IMR-90 (cell line): Measurements from ENCODE around the gene PRSS12. TPM values are rescaled to one million over a fixed set of nuclear protein-coding genes. Genes with fewer than 3 reads are reported as not detected.
"Not testable (repeated sequence)": the region's sequence is repeated elsewhere in the genome, so short reads cannot be mapped to it uniquely, and the experiment has no call there.

Source experiments
- ATAC-seq: fragments of 200-7000 bp; cut with Tn5 transposase; 2 replicates; pipeline ENCODE4 v1.9.1; 2020; ENCODE audit warnings: low read depth, mild to moderate bottlenecking, moderate library complexity
- BruUV-seq: library from RNA; stranded (reverse); fragments of 400-500 nt; replicated peaks from 2 replicates; lab custom pipeline; 2021; lab: Mats Ljungman, UMichigan
- CTCF ChIA-PET: fragments of 300-600 bp; formaldehyde crosslinking; extraction: SDS; loops from one replicate; lab custom pipeline; 2021; ENCODE audit warnings: antibody characterized with exemption; lab: Yijun Ruan, JAX
- POLR2A ChIA-PET: fragments of 300-600 bp; sonication (Branson Sonifier 250); formaldehyde crosslinking; loops from one replicate; lab custom pipeline; 2022; ENCODE audit warnings: antibody characterized with exemption; ENCODE audit not compliant: unreplicated experiment; lab: Charles Lee
- DNase-seq: peaks from one replicate; pipeline ENCODE4 v3.0.0; 2013
- H2AFZ ChIP-seq: replicated peaks from 2 replicates; pipeline ENCODE3; 2013; ENCODE audit warnings: low read length, mild to moderate bottlenecking; ENCODE audit not compliant: poor library complexity
- H2AK5ac ChIP-seq: 2 replicates; pipeline ENCODE4 v1.6.1; 2013; ENCODE audit warnings: low read depth, low read length, inconsistent platforms
- H2AK9ac ChIP-seq: replicated peaks from 2 replicates; pipeline ENCODE3; 2013; ENCODE audit warnings: mild to moderate bottlenecking, low read depth, low read length, moderate library complexity; ENCODE audit not compliant: poor library complexity
- H2BK120ac ChIP-seq: 2 replicates; pipeline ENCODE4 v1.6.1; 2013; ENCODE audit warnings: low read depth, low read length, inconsistent platforms
- H2BK15ac ChIP-seq: 3 replicates; pipeline ENCODE4 v1.6.1; 2013; ENCODE audit warnings: low read depth, low read length, inconsistent platforms
- H2BK20ac ChIP-seq: 2 replicates; pipeline ENCODE4 v1.6.1; 2013; ENCODE audit warnings: low read depth, mild to moderate bottlenecking, inconsistent platforms, low read length, moderate library complexity
- H2BK5ac ChIP-seq: 2 replicates; pipeline ENCODE4 v1.6.1; 2013; ENCODE audit warnings: mild to moderate bottlenecking, low read depth, low read length, inconsistent platforms; ENCODE audit not compliant: poor library complexity, severe bottlenecking
- H3K14ac ChIP-seq: replicated peaks from 2 replicates; pipeline ENCODE4 v1.6.1; 2013; ENCODE audit warnings: low read depth, low read length, inconsistent platforms
- H3K18ac ChIP-seq: 2 replicates; pipeline ENCODE4 v1.6.1; 2013; ENCODE audit warnings: low read depth, low read length, control low read depth
- H3K23ac ChIP-seq: 2 replicates; pipeline ENCODE4 v1.6.1; 2013; ENCODE audit warnings: low read depth, low read length, inconsistent platforms
- H3K27ac ChIP-seq: 2 replicates; pipeline ENCODE4 v1.5.1; 2013; ENCODE audit warnings: mild to moderate bottlenecking, control low read depth, low read length; ENCODE audit not compliant: insufficient read depth
- H3K27me3 ChIP-seq: 2 replicates; pipeline ENCODE4 v1.6.1; 2013; ENCODE audit warnings: low read length; ENCODE audit not compliant: control insufficient read depth, insufficient read depth
- H3K36me3 ChIP-seq: 2 replicates; pipeline ENCODE4 v1.6.1; 2013; ENCODE audit warnings: low read length, mixed read lengths; ENCODE audit not compliant: control insufficient read depth, insufficient read depth
- H3K4ac ChIP-seq: 2 replicates; pipeline ENCODE4 v1.6.1; 2013; ENCODE audit warnings: low read depth, low read length, inconsistent platforms
- H3K4me1 ChIP-seq: 2 replicates; pipeline ENCODE4 v1.6.1; 2013; ENCODE audit warnings: low read length, mixed read lengths; ENCODE audit not compliant: control insufficient read depth, insufficient read depth
- H3K4me2 ChIP-seq: 2 replicates; pipeline ENCODE4 v1.6.1; 2013; ENCODE audit warnings: low read depth, mild to moderate bottlenecking, control low read depth, low read length, moderate library complexity
- H3K4me3 ChIP-seq: 2 replicates; pipeline ENCODE4 v1.5.1; 2013; ENCODE audit warnings: low read depth, mild to moderate bottlenecking, control low read depth, low read length, moderate library complexity; ENCODE audit not compliant: insufficient read depth
- H3K56ac ChIP-seq: 2 replicates; pipeline ENCODE4 v1.6.1; 2013; ENCODE audit warnings: low read length, inconsistent platforms; ENCODE audit not compliant: insufficient read depth; ENCODE audit errors: extremely low read depth
- H3K79me1 ChIP-seq, 2 experiments: 2 replicates each; pipeline ENCODE4 v1.6.1; 2013; ENCODE audit warnings: low read length in 2 of 2, inconsistent platforms in 1 of 2, low read depth in 1 of 2
- H3K9ac ChIP-seq: 2 replicates; pipeline ENCODE4 v1.6.1; 2013; ENCODE audit warnings: low read depth, low read length, control low read depth
- H3K9me1 ChIP-seq: 2 replicates; pipeline ENCODE4 v1.6.1; 2013; ENCODE audit warnings: low read length, inconsistent platforms; ENCODE audit not compliant: insufficient read depth
- H3K9me3 ChIP-seq: 2 replicates; pipeline ENCODE4 v1.6.1; 2013; ENCODE audit warnings: low read length; ENCODE audit not compliant: control insufficient read depth, insufficient read depth
- H4K20me1 ChIP-seq: 2 replicates; pipeline ENCODE4 v1.6.1; 2013; ENCODE audit warnings: low read length, inconsistent platforms; ENCODE audit not compliant: insufficient read depth
- H4K5ac ChIP-seq: 2 replicates; pipeline ENCODE4 v1.6.1; 2013; ENCODE audit warnings: mild to moderate bottlenecking, low read depth, low read length, control low read depth
- H4K8ac ChIP-seq, 2 experiments: 2 replicates each; pipeline ENCODE4 v1.6.1; 2013; ENCODE audit warnings: low read depth in 2 of 2, low read length in 2 of 2, control low read depth in 1 of 2, inconsistent platforms in 1 of 2
- H4K91ac ChIP-seq: 2 replicates; pipeline ENCODE4 v1.6.1; 2013; ENCODE audit warnings: low read depth, low read length, inconsistent platforms; ENCODE audit not compliant: insufficient read depth
- WGBS, 2 experiments: methylation state at CpG; one replicate each; pipeline versions ENCODE4 v1.1.5 to v1.1.7; 2013; ENCODE audit warnings: missing lambda C conversion rate in 2 of 2; ENCODE audit not compliant: insufficient read length in 1 of 2; ENCODE audit errors: extremely low coverage in 2 of 2; 5-methylcytosine and 5-hydroxymethylcytosine counted together
- dilution Hi-C: fragments of 300-500 bp; cut with HindIII; formaldehyde crosslinking; loops from one replicate; pipeline ENCODE4 v1.14.3; 2018; ENCODE audit warnings: low sequenced_read_pairs; ENCODE audit not compliant: unreplicated experiment
- in situ Hi-C: fragments of 300-500 bp; cut with MboI; formaldehyde crosslinking; loops from 3 replicates; pipeline ENCODE4 v1.14.3; 2019; ENCODE audit warnings: low sequenced_read_pairs, inconsistent platforms, mixed read lengths
- intact Hi-C: fragments of 100-400 bp; cut with micrococcal nuclease; formaldehyde crosslinking; loops from 2 replicates; pipeline ENCODE4 v1.10.0; 2022
- polyA plus RNA-seq, 3 experiments: library from polyadenylated mRNA; depleted of rRNA; stranded (reverse); fragments of >200 nt; gene quantifications; 2 replicates each; pipeline ENCODE4 v1.2.3, GENCODE V29; 2012; ENCODE audit warnings: low replicate concordance in 1 of 3
- total RNA-seq: library from RNA; depleted of rRNA; stranded (reverse); fragments of >200 nt; gene quantifications from 2 replicates; pipeline ENCODE4 v1.2.3, GENCODE V29; 2012

PRSS12 gene
- total and polyA plus RNA-seq, 2 of the 4 experiments (the other 2 are of a cell fraction), result 51.1 to 71.5 TPM

- intact Hi-C loops, result loop anchor here (1.0 kb wide), 1 partner anchor 7 kb away; no protein-coding TSS in a partner anchor
- H3K27ac ChIP-seq, H2BK20ac ChIP-seq, H3K9ac ChIP-seq, H3K9me3 ChIP-seq, H3K79me1 ChIP-seq, H2AFZ ChIP-seq, H2AK9ac ChIP-seq, H3K18ac ChIP-seq, H3K9me1 ChIP-seq, H2BK120ac ChIP-seq, H3K4ac ChIP-seq, H3K4me2 ChIP-seq, POLR2A ChIA-PET, H3K4me3 ChIP-seq, H4K5ac ChIP-seq, H3K23ac ChIP-seq, H3K36me3 ChIP-seq, H4K8ac ChIP-seq, in situ Hi-C loops, H4K91ac ChIP-seq, H2BK15ac ChIP-seq, BruUV-seq, H3K56ac ChIP-seq, dilution Hi-C loops, H3K27me3 ChIP-seq, H4K20me1 ChIP-seq, H2AK5ac ChIP-seq, H3K14ac ChIP-seq: not testable (repeated sequence)
- peak overlapping the region; percentile 92 for H2BK5ac ChIP-seq
- no CpG with 5 or more reads among the region's 4 CpGs for WGBS, 2 experiments
- peaks cover 18% of the 10 kb centered on the region for H3K4me1 ChIP-seq
- CTCF ChIA-PET, result interaction anchor here (0.7 kb wide), 1 partner anchor 89 kb away, joined by 3 read pairs; no protein-coding TSS in a partner anchor
- DNase-seq, result peak; percentile 68
- ATAC-seq, result peak; percentile 19
These were observed 47.1 kb upstream of the PRSS12 start for GRCh38 chr4:118399883-118400282.
